HCT116 (cell line): ENCODE data around the gene DPH6. TPM values are rescaled to one million over a fixed set of nuclear protein-coding genes. Genes with fewer than 3 reads are reported as not detected.

Experiments used
- ATAC-seq: fragments of 200-7000 bp; cut with Tn5 transposase; 2 replicates; pipeline ENCODE4 v1.9.1; 2020; ENCODE audit warnings: mild to moderate bottlenecking, moderate library complexity
- BruUV-seq: library from RNA; stranded (reverse); fragments of 400-500 nt; replicated peaks from 2 replicates; lab custom pipeline; 2021; lab: Mats Ljungman, UMichigan
- CTCF ChIA-PET: fragments of 300-600 bp; sonication (Branson Sonifier 250); formaldehyde crosslinking; loops from one replicate; lab custom pipeline; 2021; ENCODE audit warnings: antibody characterized with exemption; lab: Charles Lee
- POLR2A ChIA-PET: fragments of 300-600, 350-600 bp; sonication (Branson Sonifier 250); formaldehyde crosslinking; loops from one replicate; lab custom pipeline; 2021; ENCODE audit warnings: antibody characterized with exemption; lab: Charles Lee
- RAD21 ChIA-PET, 2 experiments: fragments of 300-600 bp; sonication (Branson Sonifier 250); formaldehyde crosslinking; loops; one replicate each; lab custom pipeline; 2023; ENCODE audit warnings: low total read pairs in 2 of 2; ENCODE audit not compliant: uncharacterized antibody in 2 of 2, unreplicated experiment in 2 of 2, low non-redundant PET in 1 of 2; lab: Charles Lee
- DNase-seq: peaks from one replicate; pipeline ENCODE4 v3.0.0-alpha.2; 2010; ENCODE audit warnings: low read depth, low spot score
- H2AFZ ChIP-seq: fragments of 200-600 bp; shearing (Covaris generic), sonication (generic); 2 replicates; pipeline ENCODE4 v1.6.1; 2017; ENCODE audit warnings: low read depth, mixed run types, mixed read lengths, antibody characterized with exemption, low read length; ENCODE audit not compliant: poor library complexity, severe bottlenecking
- H3K27ac ChIP-seq: 2 replicates; pipeline ENCODE4 v1.5.1; 2012; ENCODE audit warnings: low read depth, low read length
- H3K27me3 ChIP-seq: fragments of 200-600 bp; sonication (generic); 2 replicates; pipeline ENCODE4 v1.6.1; 2016; ENCODE audit warnings: mixed run types, low read length, mixed read lengths; ENCODE audit not compliant: insufficient read depth
- H3K36me3 ChIP-seq, 2 experiments: fragments of 200-500 bp in 1 of 2; fragments of 200-600 bp in 1 of 2; sonication (Bioruptor generic) in 1 of 2; sonication (generic) in 1 of 2; 2 replicates each; pipeline versions ENCODE4 v1.5.1 to v1.6.1; 2014 to 2016; ENCODE audit warnings: low read length in 2 of 2, inconsistent platforms in 1 of 2, mixed read lengths in 1 of 2, mixed run types in 1 of 2; ENCODE audit not compliant: insufficient read depth in 2 of 2, control insufficient read depth in 1 of 2
- H3K4me1 ChIP-seq, 2 experiments: fragments of 200-600 bp in 1 of 2; sonication (generic) in 1 of 2; 2 replicates each; pipeline versions ENCODE4 v1.5.1 to v1.6.1; 2012 to 2017; ENCODE audit warnings: low read length in 2 of 2, inconsistent platforms in 1 of 2, mild to moderate bottlenecking in 1 of 2, mixed read lengths in 1 of 2, mixed run types in 1 of 2, moderate library complexity in 1 of 2; ENCODE audit not compliant: insufficient read depth in 2 of 2, control insufficient read depth in 1 of 2
- H3K4me2 ChIP-seq: fragments of 200-600 bp; sonication (generic); 2 replicates; pipeline ENCODE4 v1.6.1; 2017; ENCODE audit warnings: mixed run types, low read length, mixed read lengths
- H3K4me3 ChIP-seq, 2 experiments: fragments of 200-600 bp in 1 of 2; sonication (generic) in 1 of 2; replicated peaks in 1 of 2; 2 replicates each; pipeline ENCODE4 v1.5.1; 2011 to 2016; ENCODE audit warnings: low read length in 2 of 2, control low read depth in 1 of 2, low read depth in 1 of 2, mild to moderate bottlenecking in 1 of 2, mixed read lengths in 1 of 2, mixed run types in 1 of 2
- H3K79me2 ChIP-seq: fragments of 200-600 bp; sonication (generic); 2 replicates; pipeline ENCODE4 v1.6.1; 2017; ENCODE audit warnings: mild to moderate bottlenecking, mixed run types, low read length, moderate library complexity, mixed read lengths; ENCODE audit not compliant: insufficient read depth
- H3K9ac ChIP-seq: fragments of 200-600 bp; sonication (generic); 2 replicates; pipeline ENCODE4 v1.6.1; 2016; ENCODE audit warnings: low read length, mixed read lengths
- H3K9me2 ChIP-seq: fragments of 200-600 bp; sonication (generic), shearing (Covaris generic); 2 replicates; pipeline ENCODE4 v1.6.1; 2017; ENCODE audit warnings: mixed run types, mild to moderate bottlenecking, moderate library complexity; ENCODE audit not compliant: insufficient read depth
- H3K9me3 ChIP-seq, 2 experiments: fragments of 200-500 bp in 1 of 2; fragments of 200-600 bp in 1 of 2; sonication (Bioruptor generic) in 1 of 2; sonication (generic) in 1 of 2; 2 replicates each; pipeline ENCODE4 v1.6.1; 2014 to 2017; ENCODE audit warnings: low read length in 2 of 2, mixed read lengths in 2 of 2, inconsistent platforms in 1 of 2, low read depth in 1 of 2, mild to moderate bottlenecking in 1 of 2, mixed run types in 1 of 2, moderate library complexity in 1 of 2; ENCODE audit not compliant: control insufficient read depth in 1 of 2, insufficient read depth in 1 of 2
- H4K20me1 ChIP-seq: fragments of 200-600 bp; sonication (generic), shearing (Covaris generic); 2 replicates; pipeline ENCODE4 v1.6.1; 2017; ENCODE audit warnings: mixed run types, mild to moderate bottlenecking, moderate library complexity; ENCODE audit not compliant: insufficient read depth
- EGR1 ChIP-seq: IDR thresholded peaks from 2 replicates; pipeline ENCODE4 v1.6.1; 2012; ENCODE audit warnings: low read depth
- POLR2A ChIP-seq: IDR thresholded peaks from 2 replicates; pipeline ENCODE4 v1.7.0; 2011; ENCODE audit warnings: borderline replicate concordance; ENCODE audit not compliant: insufficient read depth, insufficient read length; ENCODE audit errors: extremely low read depth
- SIN3A ChIP-seq: IDR thresholded peaks from 2 replicates; pipeline ENCODE4 v1.6.1; 2012; ENCODE audit warnings: low read depth
- SP1 ChIP-seq: IDR thresholded peaks from 2 replicates; pipeline ENCODE4 v1.6.1; 2012; ENCODE audit warnings: low read depth
- ZBTB33 ChIP-seq: IDR thresholded peaks from 2 replicates; pipeline ENCODE4 v1.6.1; 2011; ENCODE audit warnings: mild to moderate bottlenecking, low read length, moderate library complexity; ENCODE audit not compliant: insufficient replicate concordance; ENCODE audit errors: extremely low read depth
- ZFX ChIP-seq: fragments of 450-650 bp; IDR thresholded peaks from 2 replicates; pipeline ENCODE4 v1.6.1; 2017
- intact Hi-C: fragments of 100-400 bp; cut with micrococcal nuclease; formaldehyde crosslinking; loops from 2 replicates; pipeline ENCODE4 v1.10.0; 2022
- total RNA-seq: library from RNA; stranded (reverse); gene quantifications from one replicate; pipeline ENCODE4 v1.2.1, GENCODE V29; 2021; ENCODE audit not compliant: unreplicated experiment
- TF ChIP-seq, protein P1 (sequence below): IDR thresholded peaks from 2 replicates; pipeline ENCODE4 v1.6.1; 2012; ENCODE audit warnings: low read depth
- TF ChIP-seq, protein P2 (sequence below), 3 experiments: fragments of 200-600 bp in 1 of 3; sonication (generic) in 1 of 3; IDR thresholded peaks in 2 of 3; conservative IDR thresholded peaks in 1 of 3; 2 replicates each; pipeline ENCODE4 v1.5.1; 2012 to 2017; ENCODE audit warnings: low read depth in 2 of 3, low read length in 2 of 3, antibody characterized with exemption in 1 of 3, borderline replicate concordance in 1 of 3, control low read depth in 1 of 3, mild to moderate bottlenecking in 1 of 3, mixed read lengths in 1 of 3, mixed run types in 1 of 3, moderate library complexity in 1 of 3; ENCODE audit not compliant: insufficient read depth in 1 of 3

The DPH6 gene
- total RNA-seq, 1 experiment from 2014 or later: 18.2 TPM

GRCh38 chr15:35448294-35448693 is 97.7 kb downstream of the DPH6 start:
- no TSS peak for BruUV-seq
- no peak overlapping the region for H2AFZ ChIP-seq
- H3K27me3 ChIP-seq: no peaks in the 10 kb centered on the region
- no peak for DNase-seq
- H3K36me3 ChIP-seq: no peaks in the 10 kb centered on the region
- no peak for TF ChIP-seq ZBTB33
- TF ChIP-seq, protein P1, sequence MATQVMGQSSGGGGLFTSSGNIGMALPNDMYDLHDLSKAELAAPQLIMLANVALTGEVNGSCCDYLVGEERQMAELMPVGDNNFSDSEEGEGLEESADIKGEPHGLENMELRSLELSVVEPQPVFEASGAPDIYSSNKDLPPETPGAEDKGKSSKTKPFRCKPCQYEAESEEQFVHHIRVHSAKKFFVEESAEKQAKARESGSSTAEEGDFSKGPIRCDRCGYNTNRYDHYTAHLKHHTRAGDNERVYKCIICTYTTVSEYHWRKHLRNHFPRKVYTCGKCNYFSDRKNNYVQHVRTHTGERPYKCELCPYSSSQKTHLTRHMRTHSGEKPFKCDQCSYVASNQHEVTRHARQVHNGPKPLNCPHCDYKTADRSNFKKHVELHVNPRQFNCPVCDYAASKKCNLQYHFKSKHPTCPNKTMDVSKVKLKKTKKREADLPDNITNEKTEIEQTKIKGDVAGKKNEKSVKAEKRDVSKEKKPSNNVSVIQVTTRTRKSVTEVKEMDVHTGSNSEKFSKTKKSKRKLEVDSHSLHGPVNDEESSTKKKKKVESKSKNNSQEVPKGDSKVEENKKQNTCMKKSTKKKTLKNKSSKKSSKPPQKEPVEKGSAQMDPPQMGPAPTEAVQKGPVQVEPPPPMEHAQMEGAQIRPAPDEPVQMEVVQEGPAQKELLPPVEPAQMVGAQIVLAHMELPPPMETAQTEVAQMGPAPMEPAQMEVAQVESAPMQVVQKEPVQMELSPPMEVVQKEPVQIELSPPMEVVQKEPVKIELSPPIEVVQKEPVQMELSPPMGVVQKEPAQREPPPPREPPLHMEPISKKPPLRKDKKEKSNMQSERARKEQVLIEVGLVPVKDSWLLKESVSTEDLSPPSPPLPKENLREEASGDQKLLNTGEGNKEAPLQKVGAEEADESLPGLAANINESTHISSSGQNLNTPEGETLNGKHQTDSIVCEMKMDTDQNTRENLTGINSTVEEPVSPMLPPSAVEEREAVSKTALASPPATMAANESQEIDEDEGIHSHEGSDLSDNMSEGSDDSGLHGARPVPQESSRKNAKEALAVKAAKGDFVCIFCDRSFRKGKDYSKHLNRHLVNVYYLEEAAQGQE: no peak
- no peak for TF ChIP-seq SIN3A
- TF ChIP-seq, protein P2, sequence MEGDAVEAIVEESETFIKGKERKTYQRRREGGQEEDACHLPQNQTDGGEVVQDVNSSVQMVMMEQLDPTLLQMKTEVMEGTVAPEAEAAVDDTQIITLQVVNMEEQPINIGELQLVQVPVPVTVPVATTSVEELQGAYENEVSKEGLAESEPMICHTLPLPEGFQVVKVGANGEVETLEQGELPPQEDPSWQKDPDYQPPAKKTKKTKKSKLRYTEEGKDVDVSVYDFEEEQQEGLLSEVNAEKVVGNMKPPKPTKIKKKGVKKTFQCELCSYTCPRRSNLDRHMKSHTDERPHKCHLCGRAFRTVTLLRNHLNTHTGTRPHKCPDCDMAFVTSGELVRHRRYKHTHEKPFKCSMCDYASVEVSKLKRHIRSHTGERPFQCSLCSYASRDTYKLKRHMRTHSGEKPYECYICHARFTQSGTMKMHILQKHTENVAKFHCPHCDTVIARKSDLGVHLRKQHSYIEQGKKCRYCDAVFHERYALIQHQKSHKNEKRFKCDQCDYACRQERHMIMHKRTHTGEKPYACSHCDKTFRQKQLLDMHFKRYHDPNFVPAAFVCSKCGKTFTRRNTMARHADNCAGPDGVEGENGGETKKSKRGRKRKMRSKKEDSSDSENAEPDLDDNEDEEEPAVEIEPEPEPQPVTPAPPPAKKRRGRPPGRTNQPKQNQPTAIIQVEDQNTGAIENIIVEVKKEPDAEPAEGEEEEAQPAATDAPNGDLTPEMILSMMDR (IDR thresholded peaks at IDR 0.05 in 2 of 3, conservative IDR thresholded peaks at IDR 0.05 in 1 of 3; ENCODE audit: borderline replicate concordance in 1 of 3, insufficient read depth in 1 of 3, low read depth in 2 of 3, low read length in 2 of 3): no peak
- no peak for TF ChIP-seq ZFX
- TF ChIP-seq SP1: no peak
- no peak for TF ChIP-seq POLR2A
- no peak for TF ChIP-seq EGR1
- H3K4me2 ChIP-seq: no peak overlapping the region
- H3K27ac ChIP-seq: no peak overlapping the region
- no peak for ATAC-seq
- no peak overlapping the region for H3K4me3 ChIP-seq
- no peaks in the 10 kb centered on the region for H3K9me2 ChIP-seq
- intact Hi-C loops: no loop called here
- H3K9me3 ChIP-seq: no peaks in the 10 kb centered on the region
- ChIA-PET POLR2A (no interaction called here), CTCF (no interaction called here), RAD21 (no interaction called here)
- H4K20me1 ChIP-seq: no peaks in the 10 kb centered on the region
- no peaks in the 10 kb centered on the region for H3K4me1 ChIP-seq
- H3K79me2 ChIP-seq: no peaks in the 10 kb centered on the region
- H3K9ac ChIP-seq: no peak overlapping the region
